HG03097 (cell line): ENCODE data around the gene POP4.

ENCODE experiments used
- ATAC-seq: cut with Tn5 transposase; IDR thresholded peaks from one replicate; pipeline ENCODE4 v1.9.1; 2021; ENCODE audit not compliant: unreplicated experiment, low FRiP score

The POP4 gene

DNA sequence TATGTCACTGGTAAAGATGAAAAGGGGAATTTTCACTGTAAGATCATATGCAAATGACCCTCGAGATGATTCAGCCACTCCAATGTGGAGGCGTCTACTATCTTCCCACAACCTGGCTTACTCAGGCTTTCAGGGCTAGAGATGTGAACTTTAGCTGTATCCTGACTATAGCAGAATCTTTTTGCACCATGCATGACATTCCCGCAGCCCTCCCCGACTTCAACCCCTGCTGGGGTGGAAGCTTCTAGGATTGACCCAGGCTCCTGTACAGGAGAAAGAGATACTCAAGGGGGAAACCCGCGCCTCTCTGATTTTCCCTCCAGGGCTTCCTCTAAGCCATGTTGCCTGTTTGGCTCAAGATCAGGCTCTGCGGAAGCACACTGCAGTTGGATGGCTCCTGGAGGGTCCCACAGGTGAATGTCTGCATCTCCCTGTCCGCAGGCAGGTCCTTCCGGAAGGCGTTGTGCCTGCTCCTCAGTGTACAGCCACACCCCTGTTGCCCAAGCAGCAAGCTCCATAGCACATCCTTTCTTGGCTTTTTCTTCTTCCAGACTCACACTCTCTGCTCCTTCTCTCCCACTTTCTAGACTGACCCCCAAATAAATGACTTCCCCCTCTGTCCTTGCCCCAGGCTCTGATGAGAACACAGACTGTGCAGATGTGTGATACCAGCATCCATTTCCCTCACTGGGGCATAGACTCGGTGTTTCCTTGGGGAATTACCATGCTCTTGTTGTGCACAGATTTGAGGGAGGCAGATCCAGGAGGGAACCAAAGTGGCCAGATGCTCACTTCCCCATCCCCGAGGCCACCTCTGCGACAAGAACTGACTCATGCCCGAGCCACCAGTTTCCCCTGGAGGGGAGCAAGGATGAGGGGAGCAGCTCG lies 29.1 kb upstream of the POP4 start:
- no peak for ATAC-seq

GRCh38 chr19:29577649-29577963 lies 28.5 kb upstream of the POP4 start:
- ATAC-seq, result no peak

GRCh38 chr19:29578349-29578748 lies 27.7 kb upstream of the POP4 start:
- no peak for ATAC-seq

DNA sequence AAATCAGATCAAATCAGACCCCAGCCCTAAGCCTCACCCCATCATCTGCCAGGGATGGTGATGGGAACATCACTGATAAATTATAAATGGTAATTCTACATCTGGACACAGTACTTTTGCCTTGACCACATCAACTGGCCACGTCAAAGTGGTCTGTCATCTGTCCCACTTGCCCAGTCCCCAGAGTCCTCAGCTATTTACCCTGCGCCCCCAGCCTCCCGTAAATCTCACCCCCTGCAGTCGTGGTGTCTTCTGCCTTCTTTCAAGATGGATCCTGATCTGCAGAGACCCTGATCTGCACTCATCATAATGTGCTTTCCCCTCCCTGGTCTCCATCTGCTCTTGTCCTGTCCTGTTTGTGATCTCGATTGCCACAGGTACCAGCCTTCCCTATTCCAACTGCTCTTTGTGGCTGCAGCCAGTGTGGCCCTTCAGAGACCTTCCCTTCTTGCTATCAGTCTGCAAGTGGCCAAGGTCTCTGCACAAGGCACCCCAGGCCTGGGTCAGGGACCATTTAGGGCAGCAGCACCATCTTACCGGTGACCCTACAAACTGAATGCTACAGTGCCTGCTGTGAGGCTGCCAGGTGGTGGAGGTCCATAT lies 26.7 kb upstream of the POP4 start:
- ATAC-seq, result no peak

GRCh38 chr19:29581398-29581797 lies 24.7 kb upstream of the POP4 start:
- no peak for ATAC-seq

GRCh38 chr19:29583196-29583999 lies 22.7 kb upstream of the POP4 start:
- ATAC-seq, result no peak

- ATAC-seq, result no peak
Measured at GRCh38 chr19:29586401-29586800, 19.7 kb upstream of the POP4 start.

DNA sequence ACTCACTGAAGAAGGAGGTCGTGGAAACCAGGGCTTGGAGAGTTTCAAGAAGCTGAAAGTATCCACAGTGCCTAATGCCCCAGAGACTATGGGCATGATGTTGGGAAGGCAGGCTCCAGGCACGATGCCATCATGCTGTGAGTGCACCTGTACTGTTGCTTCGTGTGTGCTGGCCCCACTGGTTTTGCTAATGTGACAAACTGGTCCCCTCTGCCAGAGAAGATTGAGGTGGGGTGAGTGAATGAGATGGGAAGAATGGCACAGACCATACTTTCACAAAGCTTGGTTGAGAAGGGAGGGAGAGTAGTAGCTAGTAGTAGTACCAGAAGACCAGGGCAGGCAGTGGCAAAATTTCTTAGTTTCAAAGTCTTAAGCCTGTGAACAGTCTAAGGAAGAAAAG lies 19.0 kb upstream of the POP4 start:
- ATAC-seq, result no peak

- peak; percentile 83 for ATAC-seq
Measured at GRCh38 chr19:29587518-29587986, 18.5 kb upstream of the POP4 start.

GRCh38 chr19:29588095-29588494 lies 18.0 kb upstream of the POP4 start:
- no peak for ATAC-seq

- no peak for ATAC-seq
Measured at GRCh38 chr19:29590278-29590677, 15.8 kb upstream of the POP4 start.

DNA sequence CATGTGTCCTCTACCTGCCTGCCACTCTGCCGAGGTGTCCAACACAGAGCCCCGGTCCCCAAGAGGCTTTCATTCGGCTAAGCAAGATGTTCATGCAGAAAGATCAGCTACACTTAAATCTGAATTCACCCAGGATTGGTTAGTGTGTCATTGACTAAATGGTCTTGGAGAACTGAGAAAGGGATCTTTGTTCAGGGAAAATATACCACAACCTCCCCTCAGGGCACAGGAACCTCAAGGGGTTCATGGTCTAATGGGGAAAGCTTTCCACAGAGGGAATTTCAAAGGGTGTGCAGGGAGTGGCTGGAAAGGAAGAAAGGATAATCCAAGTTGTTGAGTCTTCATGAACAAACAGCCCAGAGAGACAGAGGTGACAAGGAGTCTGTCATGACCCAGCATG lies 14.4 kb upstream of the POP4 start:
- ATAC-seq, result no peak

GRCh38 chr19:29593869-29594268 lies 12.2 kb upstream of the POP4 start:
- ATAC-seq, result no peak

DNA sequence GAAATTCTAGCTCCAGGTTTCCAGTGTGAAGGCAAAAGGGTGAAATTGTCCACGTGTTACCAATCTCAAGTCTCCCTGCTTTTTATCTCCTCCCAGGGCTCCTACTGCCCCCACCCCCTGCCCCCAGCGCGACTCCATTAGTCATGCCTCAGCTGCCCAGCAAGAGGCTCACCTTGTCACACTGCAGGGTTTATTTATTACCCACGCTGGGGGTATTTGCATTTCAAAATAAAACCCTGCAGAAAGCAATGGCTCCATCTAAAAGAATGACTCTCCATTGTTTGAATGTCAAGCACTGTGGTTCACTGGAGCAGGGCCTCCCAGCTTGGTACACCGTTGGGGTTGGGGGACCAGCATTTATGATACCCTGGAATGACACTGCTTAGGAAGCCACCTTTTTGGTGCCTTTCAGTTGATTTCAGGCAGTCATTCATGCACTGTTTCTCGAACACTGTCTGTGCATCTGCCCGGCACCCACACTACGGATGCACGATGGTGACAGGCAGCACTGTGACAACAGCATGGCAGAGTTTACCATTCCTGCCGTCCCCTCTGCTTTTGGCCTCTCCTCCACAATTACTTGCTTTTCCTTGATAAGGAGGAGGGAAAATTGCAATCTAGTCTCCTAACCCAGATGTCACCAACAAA lies 9.9 kb upstream of the POP4 start:
- no peak for ATAC-seq

GRCh38 chr19:29596885-29597525 lies 9.1 kb upstream of the POP4 start:
- no peak for ATAC-seq

DNA sequence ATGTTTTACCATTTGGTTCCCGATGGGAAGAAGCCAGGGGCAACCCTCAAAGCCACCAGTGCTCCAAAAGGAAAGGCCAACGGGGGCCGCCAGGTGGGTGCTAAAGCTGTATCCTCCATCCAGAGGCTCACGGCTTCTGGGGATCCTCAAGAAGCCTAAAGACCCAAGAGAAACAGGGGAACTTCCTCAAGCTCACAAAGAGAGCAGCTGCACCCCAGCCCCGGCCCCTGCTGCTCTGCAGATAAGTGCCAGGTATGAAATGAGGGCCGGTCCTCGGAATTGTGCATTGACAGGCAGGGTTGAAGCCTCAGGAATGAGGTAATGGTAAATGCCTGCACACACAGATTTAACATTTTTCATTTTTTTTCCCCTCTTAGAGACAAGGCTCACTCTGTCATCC lies 8.0 kb upstream of the POP4 start:
- no peak for ATAC-seq

- no peak for ATAC-seq
Measured at GRCh38 chr19:29598496-29598895, 7.6 kb upstream of the POP4 start.

GRCh38 chr19:29603308-29603707 lies 2.8 kb upstream of the POP4 start:
- no peak for ATAC-seq

DNA sequence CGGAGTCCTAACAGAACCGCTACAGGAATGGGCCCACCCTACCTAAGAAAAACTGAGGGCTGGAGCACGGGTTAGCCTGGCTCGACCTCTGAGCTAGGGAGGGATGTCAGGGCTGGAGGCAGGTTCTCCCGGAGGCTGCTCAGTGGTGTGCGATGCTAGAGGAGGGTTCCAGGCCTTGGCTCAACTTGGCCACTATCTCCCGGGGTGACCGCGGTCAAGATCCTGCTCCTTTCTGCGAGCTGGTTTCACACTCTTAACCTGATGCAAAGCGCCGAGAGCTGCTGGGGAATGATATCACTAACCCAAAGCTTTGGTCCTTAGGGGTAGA lies 301 bp downstream of the POP4 start:
- no peak for ATAC-seq

DNA sequence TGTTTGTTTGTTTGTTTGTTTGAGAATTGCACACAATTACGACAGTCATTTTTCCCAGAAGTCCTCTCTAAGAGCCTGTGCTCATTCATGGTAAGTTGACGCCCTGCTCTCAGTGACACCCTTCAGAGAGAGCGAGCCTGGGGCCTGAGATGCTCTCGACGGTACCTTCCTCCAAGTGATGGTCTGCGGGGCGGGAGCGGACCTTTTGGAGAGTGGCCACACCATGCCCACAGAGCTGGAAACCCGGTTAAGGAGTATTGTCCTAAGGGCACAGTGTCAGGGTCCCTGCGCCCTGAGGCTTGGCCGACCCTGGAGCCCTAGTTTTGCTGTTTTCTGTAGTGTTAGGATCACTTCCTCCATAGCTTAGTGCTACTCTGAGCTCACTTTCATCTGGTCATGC lies 3.6 kb downstream of the POP4 start:
- ATAC-seq, result no peak

- no peak for ATAC-seq
Measured at GRCh38 chr19:29610213-29610573, 4.1 kb downstream of the POP4 start.
